Choroid plexus epithelial cell (primary cell): ENCODE data around the gene STEAP2.

Experiments used
- DNase-seq: peaks from one replicate; pipeline ENCODE4 v3.0.0-alpha.2; 2010; ENCODE audit warnings: low read depth
- H3K4me3 ChIP-seq: 2 replicates; pipeline ENCODE4 v1.5.1; 2011; ENCODE audit warnings: low read depth, mild to moderate bottlenecking, control low read depth, low read length, moderate library complexity
- CTCF ChIP-seq: conservative IDR thresholded peaks from 2 replicates; pipeline ENCODE4 v1.5.1; 2011; ENCODE audit warnings: low read depth, mild to moderate bottlenecking, control low read depth, inconsistent platforms, low read length, moderate library complexity

The STEAP2 gene

GRCh38 chr7:90231304-90231703, 19.8 kb downstream of the STEAP2 start:
- no peak for TF ChIP-seq CTCF
- no peak overlapping the region for H3K4me3 ChIP-seq
- no peak for DNase-seq

DNA sequence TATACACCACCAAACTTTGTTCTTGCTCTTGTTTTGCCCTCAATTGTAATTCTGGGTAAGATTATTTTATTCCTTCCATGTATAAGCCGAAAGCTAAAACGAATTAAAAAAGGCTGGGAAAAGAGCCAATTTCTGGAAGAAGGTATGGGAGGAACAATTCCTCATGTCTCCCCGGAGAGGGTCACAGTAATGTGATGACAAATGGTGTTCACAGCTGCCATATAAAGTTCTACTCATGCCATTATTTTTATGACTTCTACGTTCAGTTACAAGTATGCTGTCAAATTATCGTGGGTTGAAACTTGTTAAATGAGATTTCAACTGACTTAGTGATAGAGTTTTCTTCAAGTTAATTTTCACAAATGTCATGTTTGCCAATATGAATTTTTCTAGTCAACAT, 20.9 kb downstream of the STEAP2 start:
- TF ChIP-seq CTCF = no peak
- H3K4me3 ChIP-seq = no peak overlapping the region
- DNase-seq = no peak

GRCh38 chr7:90233569-90233968, 22.0 kb downstream of the STEAP2 start:
- no peak overlapping the region for H3K4me3 ChIP-seq
- TF ChIP-seq CTCF = no peak

GRCh38 chr7:90236721-90237289, 25.3 kb downstream of the STEAP2 start:
- no peak overlapping the region for H3K4me3 ChIP-seq
- DNase-seq = no peak
- no peak for TF ChIP-seq CTCF

More at GRCh38 chr7:90233569-90233968, 22.0 kb downstream of the STEAP2 start:
- DNase-seq = no peak

GRCh38 chr7:90238022-90238421, 26.5 kb downstream of the STEAP2 start:
- no peak overlapping the region for H3K4me3 ChIP-seq
- TF ChIP-seq CTCF = no peak
- DNase-seq = no peak

GRCh38 chr7:90238583-90238982, 27.0 kb downstream of the STEAP2 start:
- no peak overlapping the region for H3K4me3 ChIP-seq
- TF ChIP-seq CTCF = no peak
- no peak for DNase-seq

DNA sequence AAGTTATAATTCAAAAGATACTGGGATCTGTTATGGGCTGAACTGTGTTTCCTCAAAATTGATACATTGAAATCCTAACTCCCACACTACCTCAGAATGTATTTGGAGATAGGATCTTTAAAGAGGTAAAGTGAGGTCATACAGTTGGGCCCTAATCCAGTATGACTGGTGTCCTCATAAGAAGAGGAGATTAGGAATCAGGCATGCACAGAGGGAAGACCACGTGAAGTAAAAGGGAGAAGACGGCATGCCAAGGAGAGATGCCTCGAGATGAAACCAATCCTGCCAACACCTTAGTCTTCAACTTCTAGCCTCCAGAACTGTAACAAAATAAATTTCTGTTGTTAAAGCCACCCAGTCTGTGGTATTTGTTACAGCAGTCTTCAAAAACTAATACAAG, 27.5 kb downstream of the STEAP2 start:
- DNase-seq = no peak
- no peak overlapping the region for H3K4me3 ChIP-seq
- TF ChIP-seq CTCF = no peak
